ENCODE measurements around the gene SH3GL3. TPM values are rescaled to one million over a fixed set of nuclear protein-coding genes. Genes with fewer than 3 reads are reported as not detected.
A peak's percentile ranks its signal among the peaks of the same experiment; 100 is the strongest.

SH3GL3 gene
- total and polyA plus RNA-seq, 2 of the 13 experiments (the other 11 are each of a cell fraction or from before 2014, with no cell fraction given), result not detected

DNA sequence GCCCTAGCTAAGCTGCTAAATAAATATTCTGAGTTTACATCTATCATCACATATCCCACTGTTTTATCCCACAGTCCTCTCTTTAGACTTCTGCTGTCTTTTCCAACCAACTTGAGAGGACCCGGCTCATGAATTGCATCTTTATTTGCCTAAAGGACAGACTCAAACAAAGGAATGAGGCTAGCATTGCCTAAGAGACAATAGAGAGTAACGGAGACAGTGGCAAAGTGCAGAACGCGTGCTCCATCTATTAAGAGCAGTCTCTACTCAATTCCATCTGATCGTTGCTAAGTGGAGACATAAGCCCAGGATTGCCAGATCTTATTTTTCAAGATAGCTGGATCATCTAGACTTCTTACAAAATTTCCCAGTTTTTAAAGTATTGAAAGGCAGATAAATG is 209.1 kb downstream of the SH3GL3 start (continued):
- TF ChIP-seq, protein P1, sequence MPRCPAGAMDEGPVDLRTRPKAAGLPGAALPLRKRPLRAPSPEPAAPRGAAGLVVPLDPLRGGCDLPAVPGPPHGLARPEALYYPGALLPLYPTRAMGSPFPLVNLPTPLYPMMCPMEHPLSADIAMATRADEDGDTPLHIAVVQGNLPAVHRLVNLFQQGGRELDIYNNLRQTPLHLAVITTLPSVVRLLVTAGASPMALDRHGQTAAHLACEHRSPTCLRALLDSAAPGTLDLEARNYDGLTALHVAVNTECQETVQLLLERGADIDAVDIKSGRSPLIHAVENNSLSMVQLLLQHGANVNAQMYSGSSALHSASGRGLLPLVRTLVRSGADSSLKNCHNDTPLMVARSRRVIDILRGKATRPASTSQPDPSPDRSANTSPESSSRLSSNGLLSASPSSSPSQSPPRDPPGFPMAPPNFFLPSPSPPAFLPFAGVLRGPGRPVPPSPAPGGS (CRISPR knock-in tag; IDR thresholded peaks at IDR 0.05), result no peak
- TF ChIP-seq ZNF775 (CRISPR knock-in tag; IDR thresholded peaks at IDR 0.05; ENCODE audit: borderline replicate concordance), result no peak

DNA sequence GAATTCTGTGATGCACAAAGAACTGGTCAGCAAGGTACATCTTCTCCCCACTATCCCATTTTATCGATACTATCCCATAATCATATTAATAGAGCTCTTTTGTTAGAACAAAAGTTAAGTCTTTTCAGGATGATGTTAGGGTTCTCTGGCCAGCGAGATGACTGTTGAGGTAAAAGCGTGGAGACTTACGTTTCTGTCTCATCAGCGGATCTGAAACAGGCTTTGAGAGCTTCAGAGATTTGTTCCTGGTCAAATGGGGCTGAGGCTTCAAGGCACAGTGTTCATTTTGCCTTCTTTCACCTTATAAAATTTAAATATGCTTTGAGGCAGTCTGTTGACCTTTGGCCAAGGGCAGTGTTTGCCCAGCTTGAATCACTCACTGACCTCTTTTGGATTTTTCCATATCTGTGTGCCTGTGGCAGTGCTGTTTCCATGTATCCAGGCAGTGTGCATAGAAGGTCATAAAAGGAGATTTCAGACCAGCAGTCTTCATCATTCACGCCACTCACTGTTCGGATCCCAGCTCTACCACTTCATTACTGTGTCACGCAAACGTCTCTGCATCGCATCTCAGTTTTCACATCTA is 209.9 kb downstream of the SH3GL3 start:
- ATAC-seq (peak; percentile 83), FAIRE-seq (peak; percentile 76), DNase-seq (ENCODE audit: low spot score) (peak; percentile 61)
- Histone ChIP-seq H3K36me3 (replicated peaks in 1 of 2; ENCODE audit: control insufficient read depth in 1 of 2, insufficient read depth in 2 of 2, low read length in 2 of 2) (no peaks in the 10 kb centered on the region), H3K9me3 (ENCODE audit: low read length) (no peaks in the 10 kb centered on the region), H3K27ac (ENCODE audit: extremely low read length, insufficient read depth, low read length) (no peak overlapping the region), H3K9ac (ENCODE audit: insufficient read depth, low read depth, low read length) (no peak overlapping the region), H3K79me2 (ENCODE audit: insufficient read depth, low read length) (no peaks in the 10 kb centered on the region), H3K4me3 (replicated peaks in 1 of 3; ENCODE audit: insufficient read depth in 1 of 3, low read depth in 2 of 3, low read length in 3 of 3) (no peak overlapping the region; a peak in 1 of 6 replicates), H3K4me1 (ENCODE audit: insufficient read depth, low read length) (peaks cover 32% of the 10 kb centered on the region), H3K4me2 (ENCODE audit: low read depth, low read length) (peak overlapping the region; percentile 48), H4K20me1 (ENCODE audit: insufficient read depth, low read length) (no peaks in the 10 kb centered on the region), H3K27me3 (ENCODE audit: control insufficient read depth in 1 of 2, insufficient read depth in 2 of 2, low read length in 2 of 2) (peaks cover 0 to 13% of the 10 kb centered on the region in 2 experiments; a peak in 3 of 5 replicates), H2AFZ (ENCODE audit: low read length) (no peak overlapping the region)
- ChIA-PET CTCF (ENCODE audit: low intra/inter-chr PET ratio, low total read pairs) (no interaction called here), POLR2A (no interaction called here)
- intact Hi-C loops (cut with micrococcal nuclease; ENCODE audit: unreplicated experiment), result no loop called here
- no TSS peak for BruUV-seq (replicated peaks)
- in situ Hi-C loops (cut with HindIII; ENCODE audit: extremely low pct_ligation_motif_present, low pct_unique_long_range_greater_than_20kb), result no loop called here
- WGBS (ENCODE audit: low lambda C conversion rate), result 58% methylated on average over 10 of the region's 10 CpGs
- TF ChIP-seq RFX3 (CRISPR knock-in tag; IDR thresholded peaks at IDR 0.05) (no peak), ZSCAN25 (CRISPR knock-in tag; IDR thresholded peaks at IDR 0.05) (no peak), ZNF333 (CRISPR knock-in tag; IDR thresholded peaks at IDR 0.05; ENCODE audit: borderline replicate concordance) (no peak), SALL2 (CRISPR knock-in tag; IDR thresholded peaks at IDR 0.05) (no peak), HNF4G (IDR thresholded peaks at IDR 0.05; ENCODE audit: borderline replicate concordance, low read depth, low read length) (peak; percentile 26; the same call in 1 of the 2 replicates), HNF4G (CRISPR knock-in tag; IDR thresholded peaks at IDR 0.05; ENCODE audit: borderline replicate concordance, low read depth) (no peak), ARHGAP35 (CRISPR knock-in tag; IDR thresholded peaks at IDR 0.05; ENCODE audit: borderline replicate concordance) (no peak), ZNF12 (CRISPR knock-in tag; IDR thresholded peaks at IDR 0.05) (no peak), ETV6 (CRISPR knock-in tag; conservative IDR thresholded peaks at IDR 0.05) (no peak), ZNF354B (CRISPR knock-in tag; IDR thresholded peaks at IDR 0.05) (no peak)
- TF ChIP-seq, protein P2, sequence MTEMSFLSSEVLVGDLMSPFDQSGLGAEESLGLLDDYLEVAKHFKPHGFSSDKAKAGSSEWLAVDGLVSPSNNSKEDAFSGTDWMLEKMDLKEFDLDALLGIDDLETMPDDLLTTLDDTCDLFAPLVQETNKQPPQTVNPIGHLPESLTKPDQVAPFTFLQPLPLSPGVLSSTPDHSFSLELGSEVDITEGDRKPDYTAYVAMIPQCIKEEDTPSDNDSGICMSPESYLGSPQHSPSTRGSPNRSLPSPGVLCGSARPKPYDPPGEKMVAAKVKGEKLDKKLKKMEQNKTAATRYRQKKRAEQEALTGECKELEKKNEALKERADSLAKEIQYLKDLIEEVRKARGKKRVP (CRISPR knock-in tag; IDR thresholded peaks at IDR 0.05), result no peak
- TF ChIP-seq, protein P3, sequence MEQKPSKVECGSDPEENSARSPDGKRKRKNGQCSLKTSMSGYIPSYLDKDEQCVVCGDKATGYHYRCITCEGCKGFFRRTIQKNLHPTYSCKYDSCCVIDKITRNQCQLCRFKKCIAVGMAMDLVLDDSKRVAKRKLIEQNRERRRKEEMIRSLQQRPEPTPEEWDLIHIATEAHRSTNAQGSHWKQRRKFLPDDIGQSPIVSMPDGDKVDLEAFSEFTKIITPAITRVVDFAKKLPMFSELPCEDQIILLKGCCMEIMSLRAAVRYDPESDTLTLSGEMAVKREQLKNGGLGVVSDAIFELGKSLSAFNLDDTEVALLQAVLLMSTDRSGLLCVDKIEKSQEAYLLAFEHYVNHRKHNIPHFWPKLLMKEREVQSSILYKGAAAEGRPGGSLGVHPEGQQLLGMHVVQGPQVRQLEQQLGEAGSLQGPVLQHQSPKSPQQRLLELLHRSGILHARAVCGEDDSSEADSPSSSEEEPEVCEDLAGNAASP (CRISPR knock-in tag; IDR thresholded peaks at IDR 0.05; ENCODE audit: borderline replicate concordance), result 0 out of 2 replicates have a peak, but pooled peaks have one; percentile 34

All from HepG2 (cell line).